Measurements from ENCODE around the gene ZC3H11A. TPM values are rescaled to one million over a fixed set of nuclear protein-coding genes. Genes with fewer than 3 reads are reported as not detected.

The ZC3H11A gene
- total and polyA plus RNA-seq, 2 experiments from 2014 or later = 28.2 to 97.3 TPM

DNA sequence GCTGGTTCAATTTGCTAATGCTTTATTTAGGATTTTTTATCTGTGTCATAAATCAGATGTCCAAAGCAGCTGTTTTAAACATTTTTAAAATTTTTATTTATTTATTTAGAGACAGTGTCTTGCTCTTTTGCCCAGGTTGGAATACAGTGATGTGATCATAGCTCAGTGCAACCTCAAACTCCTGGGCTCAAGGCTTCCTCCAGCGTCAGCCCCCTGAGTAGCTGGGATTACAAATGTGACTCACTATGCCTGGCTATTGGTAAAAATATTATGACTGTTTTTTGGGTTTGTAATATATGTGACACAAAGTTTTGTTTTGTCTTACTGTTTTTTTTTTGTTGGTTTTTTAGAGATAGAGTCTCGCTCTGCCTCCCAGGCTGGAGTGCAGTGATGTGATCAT is 11.8 kb downstream of the ZC3H11A start:
- H3K4me3 ChIP-seq = no peak overlapping the region
- no peak overlapping the region for H3K4me2 ChIP-seq
- no peak overlapping the region for H2AFZ ChIP-seq
- no peaks in the 10 kb centered on the region; the same call in 2 of the 3 replicates for H3K9me3 Mint-ChIP-seq
- H3K4me1 ChIP-seq (ENCODE audit: insufficient read depth) = no peaks in the 10 kb centered on the region
- no peak overlapping the region for H3K27ac ChIP-seq (ENCODE audit: low read depth)
- H3K4me3 Mint-ChIP-seq = no peak overlapping the region
- H3K9me2 ChIP-seq (ENCODE audit: insufficient read depth) = no peaks in the 10 kb centered on the region
- no peaks in the 10 kb centered on the region for H3K27me3 Mint-ChIP-seq (ENCODE audit: insufficient read depth, low read depth, poor library complexity)
- H3K27ac Mint-ChIP-seq = no peak overlapping the region
- H3K79me2 ChIP-seq (replicated peaks; ENCODE audit: insufficient read depth) = peaks cover 100% of the 10 kb centered on the region
- H4K20me1 ChIP-seq (replicated peaks; ENCODE audit: insufficient read depth) = peaks cover 31% of the 10 kb centered on the region
- peaks cover 61% of the 10 kb centered on the region for H3K36me3 Mint-ChIP-seq (ENCODE audit: low read depth)
- no peak for ATAC-seq
- TF ChIP-seq POLR2AphosphoS5 (IDR thresholded peaks at IDR 0.05; ENCODE audit: low read depth) = no peak
- TF ChIP-seq, protein P1, sequence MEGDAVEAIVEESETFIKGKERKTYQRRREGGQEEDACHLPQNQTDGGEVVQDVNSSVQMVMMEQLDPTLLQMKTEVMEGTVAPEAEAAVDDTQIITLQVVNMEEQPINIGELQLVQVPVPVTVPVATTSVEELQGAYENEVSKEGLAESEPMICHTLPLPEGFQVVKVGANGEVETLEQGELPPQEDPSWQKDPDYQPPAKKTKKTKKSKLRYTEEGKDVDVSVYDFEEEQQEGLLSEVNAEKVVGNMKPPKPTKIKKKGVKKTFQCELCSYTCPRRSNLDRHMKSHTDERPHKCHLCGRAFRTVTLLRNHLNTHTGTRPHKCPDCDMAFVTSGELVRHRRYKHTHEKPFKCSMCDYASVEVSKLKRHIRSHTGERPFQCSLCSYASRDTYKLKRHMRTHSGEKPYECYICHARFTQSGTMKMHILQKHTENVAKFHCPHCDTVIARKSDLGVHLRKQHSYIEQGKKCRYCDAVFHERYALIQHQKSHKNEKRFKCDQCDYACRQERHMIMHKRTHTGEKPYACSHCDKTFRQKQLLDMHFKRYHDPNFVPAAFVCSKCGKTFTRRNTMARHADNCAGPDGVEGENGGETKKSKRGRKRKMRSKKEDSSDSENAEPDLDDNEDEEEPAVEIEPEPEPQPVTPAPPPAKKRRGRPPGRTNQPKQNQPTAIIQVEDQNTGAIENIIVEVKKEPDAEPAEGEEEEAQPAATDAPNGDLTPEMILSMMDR (conservative IDR thresholded peaks at IDR 0.05; ENCODE audit: low read depth in 2 of 2) = no peak
- TF ChIP-seq CREB1 (CRISPR knock-in tag; IDR thresholded peaks at IDR 0.05; ENCODE audit: low read depth) = no peak
- TF ChIP-seq, protein P2, sequence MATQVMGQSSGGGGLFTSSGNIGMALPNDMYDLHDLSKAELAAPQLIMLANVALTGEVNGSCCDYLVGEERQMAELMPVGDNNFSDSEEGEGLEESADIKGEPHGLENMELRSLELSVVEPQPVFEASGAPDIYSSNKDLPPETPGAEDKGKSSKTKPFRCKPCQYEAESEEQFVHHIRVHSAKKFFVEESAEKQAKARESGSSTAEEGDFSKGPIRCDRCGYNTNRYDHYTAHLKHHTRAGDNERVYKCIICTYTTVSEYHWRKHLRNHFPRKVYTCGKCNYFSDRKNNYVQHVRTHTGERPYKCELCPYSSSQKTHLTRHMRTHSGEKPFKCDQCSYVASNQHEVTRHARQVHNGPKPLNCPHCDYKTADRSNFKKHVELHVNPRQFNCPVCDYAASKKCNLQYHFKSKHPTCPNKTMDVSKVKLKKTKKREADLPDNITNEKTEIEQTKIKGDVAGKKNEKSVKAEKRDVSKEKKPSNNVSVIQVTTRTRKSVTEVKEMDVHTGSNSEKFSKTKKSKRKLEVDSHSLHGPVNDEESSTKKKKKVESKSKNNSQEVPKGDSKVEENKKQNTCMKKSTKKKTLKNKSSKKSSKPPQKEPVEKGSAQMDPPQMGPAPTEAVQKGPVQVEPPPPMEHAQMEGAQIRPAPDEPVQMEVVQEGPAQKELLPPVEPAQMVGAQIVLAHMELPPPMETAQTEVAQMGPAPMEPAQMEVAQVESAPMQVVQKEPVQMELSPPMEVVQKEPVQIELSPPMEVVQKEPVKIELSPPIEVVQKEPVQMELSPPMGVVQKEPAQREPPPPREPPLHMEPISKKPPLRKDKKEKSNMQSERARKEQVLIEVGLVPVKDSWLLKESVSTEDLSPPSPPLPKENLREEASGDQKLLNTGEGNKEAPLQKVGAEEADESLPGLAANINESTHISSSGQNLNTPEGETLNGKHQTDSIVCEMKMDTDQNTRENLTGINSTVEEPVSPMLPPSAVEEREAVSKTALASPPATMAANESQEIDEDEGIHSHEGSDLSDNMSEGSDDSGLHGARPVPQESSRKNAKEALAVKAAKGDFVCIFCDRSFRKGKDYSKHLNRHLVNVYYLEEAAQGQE (IDR thresholded peaks at IDR 0.05; ENCODE audit: unreplicated experiment) = no peak
- TF ChIP-seq ZNF114 (CRISPR knock-in tag; IDR thresholded peaks at IDR 0.05) = no peak
- TF ChIP-seq NANOG (IDR thresholded peaks at IDR 0.05; ENCODE audit: borderline replicate concordance) = no peak
- TF ChIP-seq, protein P3, sequence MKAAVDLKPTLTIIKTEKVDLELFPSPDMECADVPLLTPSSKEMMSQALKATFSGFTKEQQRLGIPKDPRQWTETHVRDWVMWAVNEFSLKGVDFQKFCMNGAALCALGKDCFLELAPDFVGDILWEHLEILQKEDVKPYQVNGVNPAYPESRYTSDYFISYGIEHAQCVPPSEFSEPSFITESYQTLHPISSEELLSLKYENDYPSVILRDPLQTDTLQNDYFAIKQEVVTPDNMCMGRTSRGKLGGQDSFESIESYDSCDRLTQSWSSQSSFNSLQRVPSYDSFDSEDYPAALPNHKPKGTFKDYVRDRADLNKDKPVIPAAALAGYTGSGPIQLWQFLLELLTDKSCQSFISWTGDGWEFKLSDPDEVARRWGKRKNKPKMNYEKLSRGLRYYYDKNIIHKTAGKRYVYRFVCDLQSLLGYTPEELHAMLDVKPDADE (IDR thresholded peaks at IDR 0.05) = no peak
- no peak for TF ChIP-seq EZH2 (IDR thresholded peaks at IDR 0.05; ENCODE audit: low read depth, unreplicated experiment)
- no peak for TF ChIP-seq JUNB (IDR thresholded peaks at IDR 0.05; ENCODE audit: unreplicated experiment)
- TF ChIP-seq, protein P4, sequence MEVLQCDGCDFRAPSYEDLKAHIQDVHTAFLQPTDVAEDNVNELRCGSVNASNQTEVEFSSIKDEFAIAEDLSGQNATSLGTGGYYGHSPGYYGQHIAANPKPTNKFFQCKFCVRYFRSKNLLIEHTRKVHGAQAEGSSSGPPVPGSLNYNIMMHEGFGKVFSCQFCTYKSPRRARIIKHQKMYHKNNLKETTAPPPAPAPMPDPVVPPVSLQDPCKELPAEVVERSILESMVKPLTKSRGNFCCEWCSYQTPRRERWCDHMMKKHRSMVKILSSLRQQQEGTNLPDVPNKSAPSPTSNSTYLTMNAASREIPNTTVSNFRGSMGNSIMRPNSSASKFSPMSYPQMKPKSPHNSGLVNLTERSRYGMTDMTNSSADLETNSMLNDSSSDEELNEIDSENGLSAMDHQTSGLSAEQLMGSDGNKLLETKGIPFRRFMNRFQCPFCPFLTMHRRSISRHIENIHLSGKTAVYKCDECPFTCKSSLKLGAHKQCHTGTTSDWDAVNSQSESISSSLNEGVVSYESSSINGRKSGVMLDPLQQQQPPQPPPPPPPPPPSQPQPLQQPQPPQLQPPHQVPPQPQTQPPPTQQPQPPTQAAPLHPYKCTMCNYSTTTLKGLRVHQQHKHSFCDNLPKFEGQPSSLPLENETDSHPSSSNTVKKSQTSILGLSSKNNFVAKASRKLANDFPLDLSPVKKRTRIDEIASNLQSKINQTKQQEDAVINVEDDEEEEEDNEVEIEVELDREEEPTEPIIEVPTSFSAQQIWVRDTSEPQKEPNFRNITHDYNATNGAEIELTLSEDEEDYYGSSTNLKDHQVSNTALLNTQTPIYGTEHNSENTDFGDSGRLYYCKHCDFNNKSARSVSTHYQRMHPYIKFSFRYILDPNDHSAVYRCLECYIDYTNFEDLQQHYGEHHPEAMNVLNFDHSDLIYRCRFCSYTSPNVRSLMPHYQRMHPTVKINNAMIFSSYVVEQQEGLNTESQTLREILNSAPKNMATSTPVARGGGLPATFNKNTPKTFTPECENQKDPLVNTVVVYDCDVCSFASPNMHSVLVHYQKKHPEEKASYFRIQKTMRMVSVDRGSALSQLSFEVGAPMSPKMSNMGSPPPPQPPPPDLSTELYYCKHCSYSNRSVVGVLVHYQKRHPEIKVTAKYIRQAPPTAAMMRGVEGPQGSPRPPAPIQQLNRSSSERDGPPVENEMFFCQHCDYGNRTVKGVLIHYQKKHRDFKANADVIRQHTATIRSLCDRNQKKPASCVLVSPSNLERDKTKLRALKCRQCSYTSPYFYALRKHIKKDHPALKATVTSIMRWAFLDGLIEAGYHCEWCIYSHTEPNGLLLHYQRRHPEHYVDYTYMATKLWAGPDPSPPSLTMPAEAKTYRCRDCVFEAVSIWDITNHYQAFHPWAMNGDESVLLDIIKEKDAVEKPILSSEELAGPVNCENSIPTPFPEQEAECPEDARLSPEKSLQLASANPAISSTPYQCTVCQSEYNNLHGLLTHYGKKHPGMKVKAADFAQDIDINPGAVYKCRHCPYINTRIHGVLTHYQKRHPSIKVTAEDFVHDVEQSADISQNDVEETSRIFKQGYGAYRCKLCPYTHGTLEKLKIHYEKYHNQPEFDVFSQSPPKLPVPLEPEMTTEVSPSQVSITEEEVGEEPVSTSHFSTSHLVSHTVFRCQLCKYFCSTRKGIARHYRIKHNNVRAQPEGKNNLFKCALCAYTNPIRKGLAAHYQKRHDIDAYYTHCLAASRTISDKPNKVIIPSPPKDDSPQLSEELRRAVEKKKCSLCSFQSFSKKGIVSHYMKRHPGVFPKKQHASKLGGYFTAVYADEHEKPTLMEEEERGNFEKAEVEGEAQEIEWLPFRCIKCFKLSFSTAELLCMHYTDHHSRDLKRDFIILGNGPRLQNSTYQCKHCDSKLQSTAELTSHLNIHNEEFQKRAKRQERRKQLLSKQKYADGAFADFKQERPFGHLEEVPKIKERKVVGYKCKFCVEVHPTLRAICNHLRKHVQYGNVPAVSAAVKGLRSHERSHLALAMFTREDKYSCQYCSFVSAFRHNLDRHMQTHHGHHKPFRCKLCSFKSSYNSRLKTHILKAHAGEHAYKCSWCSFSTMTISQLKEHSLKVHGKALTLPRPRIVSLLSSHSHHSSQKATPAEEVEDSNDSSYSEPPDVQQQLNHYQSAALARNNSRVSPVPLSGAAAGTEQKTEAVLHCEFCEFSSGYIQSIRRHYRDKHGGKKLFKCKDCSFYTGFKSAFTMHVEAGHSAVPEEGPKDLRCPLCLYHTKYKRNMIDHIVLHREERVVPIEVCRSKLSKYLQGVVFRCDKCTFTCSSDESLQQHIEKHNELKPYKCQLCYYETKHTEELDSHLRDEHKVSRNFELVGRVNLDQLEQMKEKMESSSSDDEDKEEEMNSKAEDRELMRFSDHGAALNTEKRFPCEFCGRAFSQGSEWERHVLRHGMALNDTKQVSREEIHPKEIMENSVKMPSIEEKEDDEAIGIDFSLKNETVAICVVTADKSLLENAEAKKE (CRISPR knock-in tag; IDR thresholded peaks at IDR 0.05) = no peak
- TF ChIP-seq EZH2phosphoT487 (IDR thresholded peaks at IDR 0.05; ENCODE audit: unreplicated experiment) = no peak
- no peak for TF ChIP-seq STAT1 (IDR thresholded peaks at IDR 0.05; ENCODE audit: unreplicated experiment)
- TF ChIP-seq ZNF331 (CRISPR knock-in tag; IDR thresholded peaks at IDR 0.05; ENCODE audit: low read depth) = no peak
- no peaks in the 10 kb centered on the region; the same call in 2 of the 3 replicates for H3K4me1 Mint-ChIP-seq
- H3K36me3 ChIP-seq (ENCODE audit: insufficient read depth) = peaks cover 9% of the 10 kb centered on the region; the same call in 1 of the 2 replicates
- no peak for DNase-seq (ENCODE audit: low spot score)
- no peaks in the 10 kb centered on the region for H3K27me3 ChIP-seq (ENCODE audit: insufficient read depth)
- no peaks in the 10 kb centered on the region for H3F3A ChIP-seq (replicated peaks; ENCODE audit: low read depth)
